ENCODE measurements around the gene SLC9A4. TPM values are rescaled to one million over a fixed set of nuclear protein-coding genes. Genes with fewer than 3 reads are reported as not detected.

Gene SLC9A4
- total RNA-seq, 2 experiments from 2014 or later = 0.07 to 0.10 TPM

DNA sequence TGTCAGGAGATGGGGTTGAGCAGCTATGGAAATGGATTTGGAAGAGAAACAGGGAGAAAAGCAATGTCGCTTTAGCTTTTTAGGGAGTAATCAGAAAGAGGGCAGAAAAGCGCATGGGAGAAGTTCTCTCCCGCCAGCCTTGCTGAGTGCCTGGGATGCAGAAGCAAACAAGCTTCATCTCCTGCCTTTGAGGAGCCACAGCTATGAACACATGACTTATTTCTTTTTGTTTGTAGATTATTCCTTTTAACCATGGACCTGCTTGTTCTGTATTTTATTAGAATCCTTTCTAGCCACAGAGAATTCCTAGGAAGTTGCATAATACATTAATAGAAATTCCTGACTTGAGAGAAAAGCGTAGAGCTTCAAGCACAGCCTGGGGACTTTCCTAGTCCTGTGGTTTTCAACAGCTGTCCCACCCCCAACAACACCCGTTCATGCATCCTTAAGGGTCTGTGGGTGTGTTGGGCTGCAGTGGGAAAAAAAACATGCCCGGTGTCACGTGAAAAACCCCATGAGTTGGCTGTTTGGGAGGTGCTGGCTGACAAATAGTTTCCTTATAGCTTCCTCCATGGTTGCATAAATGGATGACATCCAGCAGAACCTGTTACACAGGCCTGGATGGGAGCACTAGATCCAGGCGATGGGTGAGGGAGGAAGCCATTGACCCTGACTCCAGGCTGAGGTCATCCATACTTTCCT lies 14.9 kb downstream of the SLC9A4 start:
- Mint-ChIP-seq H3K27ac (no peak overlapping the region), H3K4me1 (peaks cover 10% of the 10 kb centered on the region), H3K9me3 (no peaks in the 10 kb centered on the region), H3K4me3 (no peak overlapping the region), H3K36me3 (ENCODE audit: low read depth) (peaks cover 3% of the 10 kb centered on the region), H3K27me3 (peaks cover 2% of the 10 kb centered on the region)
- POLR2A ChIA-PET = no interaction called here
- CTCF ChIA-PET = interaction anchor here (0.7 to 2.3 kb wide), 4 partner anchors 11 to 186 kb away, joined by 3 to 6 read pairs (median 4); no protein-coding TSS in a partner anchor
- no peak for DNase-seq

DNA sequence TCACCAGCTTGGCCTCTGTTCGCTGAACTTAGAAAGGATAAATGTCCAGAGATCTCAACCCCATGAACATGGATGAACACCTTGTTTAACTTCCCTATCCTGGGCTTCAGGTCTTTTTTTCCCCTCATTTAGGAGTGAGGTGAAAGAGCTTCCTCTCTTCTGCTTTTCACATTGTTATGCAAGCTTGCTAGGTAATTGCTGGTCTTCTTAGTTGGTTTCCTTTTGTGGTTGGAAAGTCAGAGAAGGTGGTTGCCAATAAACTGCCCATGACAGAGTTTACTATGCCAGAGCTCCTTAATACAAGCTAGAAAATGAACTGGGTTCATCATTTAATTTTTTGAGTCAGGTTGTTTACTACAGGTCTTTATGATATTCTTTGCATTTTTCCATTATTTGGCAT lies 16.6 kb downstream of the SLC9A4 start:
- peaks cover 3% of the 10 kb centered on the region for H3K36me3 Mint-ChIP-seq (ENCODE audit: low read depth)
- POLR2A ChIA-PET = no interaction called here

GRCh38 chr2:102492006-102492405 lies 19.0 kb downstream of the SLC9A4 start:
- ChIA-PET POLR2A (interaction anchor here (0.8 kb wide), 1 partner anchor 31 kb away, joined by 3 read pairs; no protein-coding TSS in a partner anchor), CTCF (interaction anchor here (1.1 kb wide), 1 partner anchor 595 kb away, joined by 3 read pairs; no protein-coding TSS in a partner anchor)
- Mint-ChIP-seq H3K27ac (no peak overlapping the region), H3K36me3 (ENCODE audit: low read depth) (peaks cover 3% of the 10 kb centered on the region), H3K4me3 (no peak overlapping the region), H3K27me3 (peaks cover 10% of the 10 kb centered on the region), H3K4me1 (peaks cover 10% of the 10 kb centered on the region), H3K9me3 (peaks cover 2% of the 10 kb centered on the region)
- no peak for DNase-seq

More for the DNA sequence above, 16.6 kb downstream of the SLC9A4 start:
- Mint-ChIP-seq H3K27ac (no peak overlapping the region), H3K27me3 (peaks cover 2% of the 10 kb centered on the region), H3K4me3 (no peak overlapping the region), H3K9me3 (peaks cover 2% of the 10 kb centered on the region), H3K4me1 (peaks cover 10% of the 10 kb centered on the region)
- CTCF ChIA-PET = interaction anchor here (0.6 to 1.4 kb wide), 5 partner anchors 10 to 1211 kb away, joined by 3 to 4 read pairs (median 3); no protein-coding TSS in a partner anchor
- no peak for DNase-seq

DNA sequence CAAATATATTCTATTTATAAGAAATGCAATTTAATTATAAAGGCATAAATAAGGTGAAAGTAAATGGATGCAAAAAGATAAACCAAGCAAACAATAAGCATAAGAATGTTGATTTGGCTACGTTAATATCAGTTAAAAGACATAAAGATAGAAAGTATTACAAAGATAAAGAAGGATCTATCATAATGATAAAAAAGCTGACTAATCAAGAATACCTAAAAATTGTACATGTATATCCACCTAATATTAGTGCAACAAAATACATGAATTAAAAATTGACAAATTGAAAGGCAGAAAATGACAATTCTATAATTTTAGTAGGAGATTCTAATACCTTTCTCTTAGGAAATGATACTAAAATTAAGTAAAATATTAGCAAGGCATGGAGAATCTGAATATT lies 21.5 kb downstream of the SLC9A4 start:
- no peak overlapping the region for H3K27ac Mint-ChIP-seq
- H3K4me3 Mint-ChIP-seq = no peak overlapping the region
- ChIA-PET POLR2A (no interaction called here), CTCF (no interaction called here)
- peaks cover 4% of the 10 kb centered on the region for H3K4me1 Mint-ChIP-seq
- peaks cover 2% of the 10 kb centered on the region for H3K9me3 Mint-ChIP-seq
- peaks cover 3% of the 10 kb centered on the region for H3K36me3 Mint-ChIP-seq (ENCODE audit: low read depth)
- no peak for DNase-seq
- H3K27me3 Mint-ChIP-seq = peaks cover 12% of the 10 kb centered on the region

GRCh38 chr2:102498414-102498813 lies 25.4 kb downstream of the SLC9A4 start:
- no peaks in the 10 kb centered on the region for H3K36me3 Mint-ChIP-seq (ENCODE audit: low read depth)
- POLR2A ChIA-PET = no interaction called here
- H3K4me3 Mint-ChIP-seq = no peak overlapping the region
- no peaks in the 10 kb centered on the region for H3K9me3 Mint-ChIP-seq
- CTCF ChIA-PET = interaction anchor here (2.2 kb wide), 1 partner anchor 10 kb away, joined by 5 read pairs; no protein-coding TSS in a partner anchor
- H3K27ac Mint-ChIP-seq = no peak overlapping the region
- DNase-seq = no peak
- peaks cover 12% of the 10 kb centered on the region for H3K27me3 Mint-ChIP-seq
- no peaks in the 10 kb centered on the region for H3K4me1 Mint-ChIP-seq

- DNase-seq = no peak
- Mint-ChIP-seq H3K9me3 (no peaks in the 10 kb centered on the region), H3K27me3 (peaks cover 12% of the 10 kb centered on the region), H3K4me3 (no peak overlapping the region), H3K36me3 (ENCODE audit: low read depth) (no peaks in the 10 kb centered on the region), H3K4me1 (no peaks in the 10 kb centered on the region), H3K27ac (no peak overlapping the region)
- CTCF ChIA-PET = interaction anchor here (1.0 to 2.2 kb wide), 2 partner anchors 11 to 98 kb away, joined by 3 to 5 read pairs; no protein-coding TSS in a partner anchor
- POLR2A ChIA-PET = no interaction called here
Measured at GRCh38 chr2:102499558-102499957, 26.5 kb downstream of the SLC9A4 start.

DNA sequence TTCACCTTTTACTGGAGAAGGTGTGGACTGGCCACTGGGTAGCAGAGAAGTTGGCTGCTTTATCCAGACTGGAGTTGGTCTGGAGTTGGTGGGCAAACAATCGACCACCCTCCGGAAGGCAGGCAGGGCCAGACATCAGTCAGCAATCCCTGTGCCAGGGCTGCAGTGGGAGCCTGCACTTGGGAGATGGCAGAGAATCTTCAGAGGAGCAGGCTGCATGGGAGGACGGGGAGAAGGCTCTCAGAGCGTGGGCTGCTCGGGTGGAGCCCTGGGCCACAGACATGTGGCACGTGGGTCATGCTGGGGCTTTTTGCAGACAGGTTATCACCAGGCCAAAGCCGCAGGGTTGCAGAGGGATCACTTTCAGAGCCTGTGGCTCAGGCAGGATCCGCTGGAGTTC lies 29.6 kb downstream of the SLC9A4 start:
- ChIA-PET POLR2A (no interaction called here), CTCF (no interaction called here)
- H3K36me3 Mint-ChIP-seq (ENCODE audit: low read depth) = no peaks in the 10 kb centered on the region
- DNase-seq = no peak
- H3K9me3 Mint-ChIP-seq = no peaks in the 10 kb centered on the region
- no peaks in the 10 kb centered on the region for H3K4me1 Mint-ChIP-seq
- peaks cover 1% of the 10 kb centered on the region for H3K27me3 Mint-ChIP-seq
- H3K27ac Mint-ChIP-seq = no peak overlapping the region
- no peak overlapping the region for H3K4me3 Mint-ChIP-seq

DNA sequence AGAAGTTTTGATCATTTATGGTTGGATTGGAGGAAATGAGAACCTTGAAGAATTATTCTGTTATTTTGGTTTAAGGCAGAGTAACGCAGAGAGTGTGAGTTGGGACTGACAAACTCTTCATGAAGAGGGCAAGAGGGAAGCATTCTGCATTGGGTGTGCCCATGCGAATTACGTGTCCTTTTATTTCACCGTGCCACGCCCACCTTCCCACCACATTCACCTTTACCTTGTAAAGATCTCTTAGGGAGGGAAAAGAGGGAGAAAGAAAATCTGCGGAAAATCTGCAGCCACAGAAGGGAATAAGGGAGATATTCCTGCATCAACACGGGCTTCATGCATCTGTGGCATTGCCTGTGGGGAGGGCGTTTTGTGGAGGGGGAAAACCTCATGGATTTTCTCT lies 31.8 kb downstream of the SLC9A4 start:
- POLR2A ChIA-PET = no interaction called here
- H3K27ac Mint-ChIP-seq = no peak overlapping the region
- peaks cover 3% of the 10 kb centered on the region for H3K4me1 Mint-ChIP-seq
- no peak overlapping the region for H3K4me3 Mint-ChIP-seq
- no peaks in the 10 kb centered on the region for H3K9me3 Mint-ChIP-seq
- no peaks in the 10 kb centered on the region for H3K36me3 Mint-ChIP-seq (ENCODE audit: low read depth)
- DNase-seq = no peak
- peaks cover 7% of the 10 kb centered on the region for H3K27me3 Mint-ChIP-seq
- CTCF ChIA-PET = no interaction called here

- Mint-ChIP-seq H3K27ac (no peak overlapping the region), H3K4me3 (no peak overlapping the region), H3K4me1 (peaks cover 3% of the 10 kb centered on the region), H3K9me3 (no peaks in the 10 kb centered on the region), H3K27me3 (peaks cover 7% of the 10 kb centered on the region), H3K36me3 (ENCODE audit: low read depth) (no peaks in the 10 kb centered on the region)
- POLR2A ChIA-PET = no interaction called here
- CTCF ChIA-PET = no interaction called here
- DNase-seq = no peak
Measured at GRCh38 chr2:102505290-102505689, 32.3 kb downstream of the SLC9A4 start.

DNA sequence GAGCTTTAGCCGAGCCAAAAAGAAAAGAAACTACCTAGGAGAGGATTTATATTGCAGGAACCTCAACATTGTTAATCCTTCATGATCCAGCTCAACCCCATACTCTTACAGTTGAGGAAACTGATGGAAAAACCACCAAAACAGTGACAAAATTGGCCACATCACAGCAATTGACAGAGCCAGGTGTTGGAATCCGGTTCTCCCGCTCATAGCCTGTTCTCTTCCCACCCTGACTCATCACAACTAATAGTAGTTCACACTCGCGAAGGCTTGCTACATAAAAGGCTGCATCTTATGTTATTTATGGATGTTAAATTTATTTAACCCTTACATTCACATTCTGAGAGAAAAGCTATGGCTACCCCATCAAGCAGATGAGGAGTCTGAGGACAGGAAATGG lies 33.7 kb downstream of the SLC9A4 start:
- Mint-ChIP-seq H3K9me3 (no peaks in the 10 kb centered on the region), H3K27ac (no peak overlapping the region), H3K27me3 (peaks cover 7% of the 10 kb centered on the region), H3K4me1 (peaks cover 3% of the 10 kb centered on the region), H3K36me3 (ENCODE audit: low read depth) (no peaks in the 10 kb centered on the region), H3K4me3 (no peak overlapping the region)
- no peak for DNase-seq
- ChIA-PET CTCF (no interaction called here), POLR2A (no interaction called here)

DNA sequence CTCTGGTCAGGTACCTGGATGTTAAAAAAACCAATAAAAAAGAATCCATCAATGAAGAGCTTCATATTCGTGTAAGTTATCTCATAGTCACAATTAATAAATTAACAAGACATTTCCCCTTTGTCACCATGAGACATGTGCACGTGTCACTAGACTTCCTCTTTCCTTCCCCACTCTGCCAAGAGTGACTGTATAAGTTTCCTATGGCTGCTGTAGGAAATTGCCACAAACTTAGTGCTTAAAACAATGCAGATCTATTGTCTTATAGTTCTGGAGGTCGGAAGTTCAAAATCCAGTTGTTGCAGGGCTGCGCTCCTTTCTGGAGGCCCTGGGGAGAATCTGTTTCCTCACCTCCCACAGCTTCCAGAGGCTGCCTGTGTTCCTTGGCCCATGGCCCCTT lies 35.8 kb downstream of the SLC9A4 start:
- H3K4me3 Mint-ChIP-seq = no peak overlapping the region
- no peak overlapping the region for H3K27ac Mint-ChIP-seq
- no peak for DNase-seq
- no peaks in the 10 kb centered on the region for H3K9me3 Mint-ChIP-seq
- POLR2A ChIA-PET = no interaction called here
- H3K4me1 Mint-ChIP-seq = peaks cover 3% of the 10 kb centered on the region
- CTCF ChIA-PET = interaction anchor here (0.6 to 1.1 kb wide), 3 partner anchors 8 to 228 kb away, joined by 3 to 5 read pairs (median 3); a partner anchor contains a TSS
- H3K36me3 Mint-ChIP-seq (ENCODE audit: low read depth) = no peaks in the 10 kb centered on the region
- peaks cover 13% of the 10 kb centered on the region for H3K27me3 Mint-ChIP-seq

DNA sequence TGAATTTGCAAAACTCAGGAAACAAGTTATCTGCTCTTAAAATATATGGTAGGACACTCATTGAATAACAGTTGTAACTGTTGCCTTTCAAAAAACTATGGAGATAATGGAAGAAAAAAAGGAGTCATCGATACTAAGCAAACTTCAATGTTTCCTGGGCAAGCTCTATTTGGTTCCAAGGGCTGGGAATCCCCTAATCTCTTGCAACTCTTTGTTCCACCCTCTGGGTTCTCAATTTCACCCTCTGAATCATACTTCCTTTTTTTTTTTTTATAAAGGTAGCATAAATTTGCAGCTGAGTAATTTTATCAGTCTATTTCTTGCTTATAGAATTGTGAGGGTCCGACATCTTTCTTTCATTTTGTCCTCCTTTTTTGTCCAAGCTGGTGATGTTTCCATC lies 36.7 kb downstream of the SLC9A4 start:
- no peak overlapping the region for H3K27ac Mint-ChIP-seq

GRCh38 chr2:102510791-102511575 lies 38.0 kb downstream of the SLC9A4 start:
- no peak for DNase-seq
- H3K27ac Mint-ChIP-seq = no peak overlapping the region

More for the DNA sequence above, 36.7 kb downstream of the SLC9A4 start:
- no peak overlapping the region for H3K4me3 Mint-ChIP-seq
- DNase-seq = no peak
- H3K9me3 Mint-ChIP-seq = no peaks in the 10 kb centered on the region
- H3K27me3 Mint-ChIP-seq = peaks cover 16% of the 10 kb centered on the region
- no peaks in the 10 kb centered on the region for H3K36me3 Mint-ChIP-seq (ENCODE audit: low read depth)
- ChIA-PET CTCF (interaction anchor here (0.6 to 1.1 kb wide), 4 partner anchors 9 to 298 kb away, joined by 3 to 5 read pairs (median 3); a partner anchor contains a TSS), POLR2A (no interaction called here)
- H3K4me1 Mint-ChIP-seq = peaks cover 3% of the 10 kb centered on the region

More at GRCh38 chr2:102510791-102511575, 38.0 kb downstream of the SLC9A4 start:
- Mint-ChIP-seq H3K4me3 (no peak overlapping the region), H3K27me3 (peaks cover 16% of the 10 kb centered on the region), H3K36me3 (ENCODE audit: low read depth) (no peaks in the 10 kb centered on the region), H3K9me3 (no peaks in the 10 kb centered on the region), H3K4me1 (peaks cover 3% of the 10 kb centered on the region)
- CTCF ChIA-PET = no interaction called here
- POLR2A ChIA-PET = no interaction called here

All from activated CD4-positive, alpha-beta T cell treated with anti-CD3 and anti-CD28 coated beads, Interleukin-2, amount 10 ng/mL, durations not matched to agents 7 days and 5 days (primary cell).